GM19238 (cell line): ENCODE data around the gene VWDE.

Source experiments
- DNase-seq: peaks from one replicate; pipeline ENCODE4 v3.0.0; 2011; ENCODE audit warnings: low spot score; ENCODE audit not compliant: insufficient read length

Gene VWDE

GRCh38 chr7:12290761-12291160 lies 112.9 kb downstream of the VWDE start:
- no peak for DNase-seq

- no peak for DNase-seq
Observed at GRCh38 chr7:12289996-12290395, 113.7 kb downstream of the VWDE start.

GRCh38 chr7:12287901-12288300 lies 115.8 kb downstream of the VWDE start:
- no peak for DNase-seq

GRCh38 chr7:12281038-12281437 lies 122.6 kb downstream of the VWDE start:
- no peak for DNase-seq
